ENCODE data around the gene LRRC3B.

Gene LRRC3B

DNA sequence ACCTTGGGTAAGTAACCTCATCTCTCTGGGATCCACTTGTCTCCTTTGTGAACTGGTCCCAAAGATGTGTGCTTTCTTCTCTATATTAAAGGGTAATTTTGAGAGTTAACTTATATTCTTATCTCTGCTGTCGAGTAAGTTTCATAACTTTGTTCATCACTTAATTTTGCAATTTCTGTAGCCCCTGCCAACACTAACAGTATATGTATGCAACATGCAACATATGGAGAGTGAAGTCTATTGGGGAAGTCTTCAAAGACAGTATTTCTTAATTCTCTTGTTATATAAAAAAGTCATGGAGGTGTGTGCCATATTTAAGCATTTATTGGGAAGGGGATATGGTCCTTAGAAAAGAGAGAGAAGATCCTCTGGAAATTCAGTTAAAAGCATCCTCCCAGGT is 85.9 kb downstream of the LRRC3B start:
- H3K27me3 ChIP-seq (ENCODE audit: control insufficient read depth, insufficient read depth, low read length) = no peaks in the 10 kb centered on the region
- H3K4me3 ChIP-seq (ENCODE audit: low read depth, low read length) = no peak overlapping the region
- H3K36me3 ChIP-seq (ENCODE audit: control insufficient read depth, insufficient read depth, low read length) = no peaks in the 10 kb centered on the region; the same call in 1 of the 2 replicates
- no peak overlapping the region for H3K9ac ChIP-seq (ENCODE audit: low read depth, low read length)
- H3K27ac ChIP-seq (ENCODE audit: low read depth, low read length) = no peak overlapping the region
- 0 out of 2 replicates have a peak, but pooled peaks cover 2% of the 10 kb centered on the region for H3K4me1 ChIP-seq (ENCODE audit: control insufficient read depth, insufficient read depth, low read length)
- H3K9me3 ChIP-seq (ENCODE audit: control insufficient read depth, insufficient read depth, low read length) = no peaks in the 10 kb centered on the region

GRCh38 chr3:26712211-26713026 is 89.8 kb downstream of the LRRC3B start:
- Histone ChIP-seq H3K27me3 (ENCODE audit: control insufficient read depth, insufficient read depth, low read length) (no peaks in the 10 kb centered on the region), H3K4me3 (ENCODE audit: low read depth, low read length) (no peak overlapping the region), H3K36me3 (ENCODE audit: control insufficient read depth, insufficient read depth, low read length) (no peaks in the 10 kb centered on the region; the same call in 1 of the 2 replicates), H3K9me3 (ENCODE audit: control insufficient read depth, insufficient read depth, low read length) (no peaks in the 10 kb centered on the region; the same call in 1 of the 2 replicates), H3K9ac (ENCODE audit: low read depth, low read length) (no peak overlapping the region), H3K4me1 (ENCODE audit: control insufficient read depth, insufficient read depth, low read length) (0 out of 2 replicates have a peak, but pooled peaks cover 2% of the 10 kb centered on the region), H3K27ac (ENCODE audit: low read depth, low read length) (no peak overlapping the region)

DNA sequence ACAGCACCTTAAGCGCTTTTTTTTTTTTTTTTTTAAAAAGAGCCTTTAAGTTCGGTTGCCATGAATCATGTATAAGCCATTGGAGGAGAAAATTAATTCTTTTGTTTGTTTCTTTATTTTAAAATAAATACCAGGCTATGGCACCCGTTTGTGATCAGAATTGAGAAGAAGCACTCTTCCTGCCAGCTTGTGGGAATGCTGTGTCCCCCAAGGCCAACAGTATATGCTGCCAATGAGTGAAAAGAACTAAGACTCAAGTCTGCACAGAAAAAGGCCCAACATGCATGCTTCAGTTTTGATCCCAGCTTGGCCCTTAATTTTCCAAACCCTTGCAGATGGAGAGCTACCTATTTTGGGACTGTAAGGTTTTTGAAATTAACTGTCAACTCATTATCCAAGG is 90.5 kb downstream of the LRRC3B start:
- Histone ChIP-seq H3K36me3 (ENCODE audit: control insufficient read depth, insufficient read depth, low read length) (no peaks in the 10 kb centered on the region; the same call in 1 of the 2 replicates), H3K27ac (ENCODE audit: low read depth, low read length) (no peak overlapping the region), H3K27me3 (ENCODE audit: control insufficient read depth, insufficient read depth, low read length) (no peaks in the 10 kb centered on the region), H3K9me3 (ENCODE audit: control insufficient read depth, insufficient read depth, low read length) (no peaks in the 10 kb centered on the region; the same call in 1 of the 2 replicates), H3K4me1 (ENCODE audit: control insufficient read depth, insufficient read depth, low read length) (0 out of 2 replicates have a peak, but pooled peaks cover 2% of the 10 kb centered on the region), H3K9ac (ENCODE audit: low read depth, low read length) (no peak overlapping the region), H3K4me3 (ENCODE audit: low read depth, low read length) (no peak overlapping the region)

DNA sequence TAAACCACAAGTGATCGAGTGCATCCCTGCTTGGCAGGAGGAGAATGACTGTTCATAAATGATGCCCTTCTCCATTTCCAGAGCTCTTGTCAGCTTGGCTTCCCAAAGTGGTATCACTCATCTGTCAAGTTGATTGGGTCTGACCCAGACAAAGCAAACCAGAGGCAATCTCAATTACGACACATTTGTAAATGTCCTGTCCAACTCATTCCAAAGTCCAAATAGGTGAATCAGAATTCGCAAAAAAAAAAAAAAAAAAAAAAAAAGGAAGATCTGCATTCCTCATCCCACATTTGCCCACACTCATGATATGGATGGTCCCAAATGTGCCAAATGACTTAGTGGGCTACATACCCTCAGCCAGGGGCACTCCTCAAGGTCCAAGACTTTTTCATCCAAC is 91.9 kb downstream of the LRRC3B start:
- Histone ChIP-seq H3K36me3 (ENCODE audit: control insufficient read depth, insufficient read depth, low read length) (no peaks in the 10 kb centered on the region; the same call in 1 of the 2 replicates), H3K9me3 (ENCODE audit: control insufficient read depth, insufficient read depth, low read length) (no peaks in the 10 kb centered on the region; the same call in 1 of the 2 replicates), H3K27ac (ENCODE audit: low read depth, low read length) (no peak overlapping the region), H3K4me1 (ENCODE audit: control insufficient read depth, insufficient read depth, low read length) (no peaks in the 10 kb centered on the region), H3K4me3 (ENCODE audit: low read depth, low read length) (no peak overlapping the region), H3K9ac (ENCODE audit: low read depth, low read length) (no peak overlapping the region), H3K27me3 (ENCODE audit: control insufficient read depth, insufficient read depth, low read length) (no peaks in the 10 kb centered on the region)

GRCh38 chr3:26715431-26715830 is 92.9 kb downstream of the LRRC3B start:
- Histone ChIP-seq H3K4me1 (ENCODE audit: control insufficient read depth, insufficient read depth, low read length) (no peaks in the 10 kb centered on the region), H3K4me3 (ENCODE audit: low read depth, low read length) (no peak overlapping the region), H3K36me3 (ENCODE audit: control insufficient read depth, insufficient read depth, low read length) (no peaks in the 10 kb centered on the region; the same call in 1 of the 2 replicates), H3K27ac (ENCODE audit: low read depth, low read length) (no peak overlapping the region), H3K9me3 (ENCODE audit: control insufficient read depth, insufficient read depth, low read length) (no peaks in the 10 kb centered on the region; the same call in 1 of the 2 replicates), H3K27me3 (ENCODE audit: control insufficient read depth, insufficient read depth, low read length) (no peaks in the 10 kb centered on the region), H3K9ac (ENCODE audit: low read depth, low read length) (no peak overlapping the region)

DNA sequence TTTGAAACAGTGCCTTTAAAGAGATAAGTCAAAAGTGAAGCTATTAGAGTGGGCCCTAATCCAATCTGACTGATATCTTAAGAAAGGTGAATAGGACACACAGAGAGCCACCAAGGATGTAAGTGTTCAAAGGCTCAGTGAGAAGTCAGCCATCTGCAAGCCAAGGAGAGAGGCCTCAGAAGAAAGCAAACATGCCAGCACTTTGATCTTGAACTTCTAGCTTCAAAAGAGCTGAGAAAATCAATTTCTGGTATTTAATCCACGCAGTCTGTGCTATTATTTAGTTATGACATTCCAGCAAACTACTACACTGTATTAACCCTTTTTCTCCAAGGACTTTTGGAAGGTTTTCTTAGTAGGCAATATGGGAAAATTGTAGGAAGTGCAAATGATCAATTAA is 95.7 kb downstream of the LRRC3B start:
- H3K9ac ChIP-seq (ENCODE audit: low read depth, low read length) = no peak overlapping the region
- H3K4me1 ChIP-seq (ENCODE audit: control insufficient read depth, insufficient read depth, low read length) = no peaks in the 10 kb centered on the region
- no peaks in the 10 kb centered on the region; the same call in 1 of the 2 replicates for H3K36me3 ChIP-seq (ENCODE audit: control insufficient read depth, insufficient read depth, low read length)
- no peaks in the 10 kb centered on the region; the same call in 1 of the 2 replicates for H3K9me3 ChIP-seq (ENCODE audit: control insufficient read depth, insufficient read depth, low read length)
- H3K4me3 ChIP-seq (ENCODE audit: low read depth, low read length) = no peak overlapping the region
- H3K27ac ChIP-seq (ENCODE audit: low read depth, low read length) = no peak overlapping the region
- no peaks in the 10 kb centered on the region for H3K27me3 ChIP-seq (ENCODE audit: control insufficient read depth, insufficient read depth, low read length)

GRCh38 chr3:26719134-26719533 is 96.6 kb downstream of the LRRC3B start:
- Histone ChIP-seq H3K9ac (ENCODE audit: low read depth, low read length) (no peak overlapping the region), H3K9me3 (ENCODE audit: control insufficient read depth, insufficient read depth, low read length) (no peaks in the 10 kb centered on the region; the same call in 1 of the 2 replicates), H3K4me3 (ENCODE audit: low read depth, low read length) (no peak overlapping the region), H3K4me1 (ENCODE audit: control insufficient read depth, insufficient read depth, low read length) (no peaks in the 10 kb centered on the region), H3K27me3 (ENCODE audit: control insufficient read depth, insufficient read depth, low read length) (no peaks in the 10 kb centered on the region), H3K27ac (ENCODE audit: low read depth, low read length) (no peak overlapping the region), H3K36me3 (ENCODE audit: control insufficient read depth, insufficient read depth, low read length) (no peaks in the 10 kb centered on the region)

- Histone ChIP-seq H3K27me3 (ENCODE audit: control insufficient read depth, insufficient read depth, low read length) (no peaks in the 10 kb centered on the region), H3K4me3 (ENCODE audit: low read depth, low read length) (no peak overlapping the region), H3K4me1 (ENCODE audit: control insufficient read depth, insufficient read depth, low read length) (peaks cover 9% of the 10 kb centered on the region), H3K9ac (ENCODE audit: low read depth, low read length) (no peak overlapping the region), H3K27ac (ENCODE audit: low read depth, low read length) (no peak overlapping the region), H3K36me3 (ENCODE audit: control insufficient read depth, insufficient read depth, low read length) (no peaks in the 10 kb centered on the region), H3K9me3 (ENCODE audit: control insufficient read depth, insufficient read depth, low read length) (no peaks in the 10 kb centered on the region; the same call in 1 of the 2 replicates)
Observed at GRCh38 chr3:26721047-26721446, 98.5 kb downstream of the LRRC3B start.

DNA sequence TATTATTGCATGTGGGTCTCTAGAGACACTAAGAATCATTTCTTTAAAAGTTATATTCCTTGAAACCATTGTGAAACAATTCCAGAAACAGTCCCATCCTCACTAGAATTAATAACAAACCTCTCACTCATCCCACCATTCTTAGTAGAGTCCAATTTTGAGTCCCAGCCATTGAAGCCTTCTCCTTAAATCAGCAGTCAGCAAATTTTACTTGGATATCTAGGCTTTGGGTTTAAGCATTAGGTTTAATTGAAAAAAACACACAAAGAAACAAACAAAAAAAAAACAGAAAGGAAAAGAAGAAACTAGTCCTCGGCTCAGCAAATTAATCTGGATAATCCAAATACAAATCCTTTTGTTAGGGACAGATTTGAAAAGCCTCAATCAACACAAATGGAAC is 109.3 kb downstream of the LRRC3B start:
- H3K9ac ChIP-seq (ENCODE audit: low read depth, low read length) = no peak overlapping the region
- H3K27me3 ChIP-seq (ENCODE audit: control insufficient read depth, insufficient read depth, low read length) = no peaks in the 10 kb centered on the region
- no peak overlapping the region for H3K27ac ChIP-seq (ENCODE audit: low read depth, low read length)
- H3K4me1 ChIP-seq (ENCODE audit: control insufficient read depth, insufficient read depth, low read length) = no peaks in the 10 kb centered on the region
- H3K36me3 ChIP-seq (ENCODE audit: control insufficient read depth, insufficient read depth, low read length) = no peaks in the 10 kb centered on the region
- 0 out of 2 replicates have a peak, but pooled peaks cover 2% of the 10 kb centered on the region for H3K9me3 ChIP-seq (ENCODE audit: control insufficient read depth, insufficient read depth, low read length)
- H3K4me3 ChIP-seq (ENCODE audit: low read depth, low read length) = no peak overlapping the region

DNA sequence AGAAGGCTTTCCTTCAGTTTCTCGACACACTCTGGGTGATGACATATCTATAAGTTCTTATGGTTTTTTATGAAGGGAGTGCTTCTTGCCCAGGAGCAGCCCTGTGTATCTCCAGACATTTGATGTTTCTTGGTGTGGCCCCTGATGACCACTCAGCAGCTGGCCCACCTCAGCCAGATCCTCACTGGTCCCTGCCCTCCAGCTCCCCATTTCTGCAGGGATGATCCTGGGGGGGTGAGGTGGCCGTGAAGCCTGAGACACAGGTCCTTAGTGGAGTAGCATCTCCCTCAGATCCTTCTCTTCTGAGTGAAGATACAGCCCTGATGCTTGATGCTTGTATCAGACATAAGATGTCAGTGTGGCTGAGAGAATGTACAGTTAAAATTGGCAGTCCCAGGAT is 127.7 kb downstream of the LRRC3B start:
- Histone ChIP-seq H3K36me3 (ENCODE audit: control insufficient read depth, insufficient read depth, low read length) (no peaks in the 10 kb centered on the region), H3K4me1 (ENCODE audit: control insufficient read depth, insufficient read depth, low read length) (no peaks in the 10 kb centered on the region), H3K9me3 (ENCODE audit: control insufficient read depth, insufficient read depth, low read length) (no peaks in the 10 kb centered on the region), H3K9ac (ENCODE audit: low read depth, low read length) (no peak overlapping the region), H3K27me3 (ENCODE audit: control insufficient read depth, insufficient read depth, low read length) (no peaks in the 10 kb centered on the region), H3K4me3 (ENCODE audit: low read depth, low read length) (no peak overlapping the region), H3K27ac (ENCODE audit: low read depth, low read length) (no peak overlapping the region)

GRCh38 chr3:26752466-26752865 is 129.9 kb downstream of the LRRC3B start:
- H3K9ac ChIP-seq (ENCODE audit: low read depth, low read length) = no peak overlapping the region
- no peaks in the 10 kb centered on the region for H3K4me1 ChIP-seq (ENCODE audit: control insufficient read depth, insufficient read depth, low read length)
- H3K9me3 ChIP-seq (ENCODE audit: control insufficient read depth, insufficient read depth, low read length) = no peaks in the 10 kb centered on the region
- no peaks in the 10 kb centered on the region for H3K27me3 ChIP-seq (ENCODE audit: control insufficient read depth, insufficient read depth, low read length)
- H3K27ac ChIP-seq (ENCODE audit: low read depth, low read length) = no peak overlapping the region
- H3K4me3 ChIP-seq (ENCODE audit: low read depth, low read length) = no peak overlapping the region
- no peaks in the 10 kb centered on the region for H3K36me3 ChIP-seq (ENCODE audit: control insufficient read depth, insufficient read depth, low read length)

Data from HUES48 (cell line).